ENCODE measurements around the gene REV1.
"Not testable (repeated sequence)": the region's sequence is repeated elsewhere in the genome, so short reads cannot be mapped to it uniquely, and the experiment has no call there.

Gene REV1

GRCh38 chr2:99487906-99488305, 1.9 kb downstream of the REV1 start:
- in situ Hi-C loops (cut with HindIII; ENCODE audit: low sequenced_read_pairs) = no loop called here

- in situ Hi-C loops (cut with HindIII; ENCODE audit: low sequenced_read_pairs) = no loop called here
Observed at GRCh38 chr2:99485824-99486223, 4.0 kb downstream of the REV1 start.

- in situ Hi-C loops (cut with HindIII; ENCODE audit: low sequenced_read_pairs) = no loop called here
Observed at GRCh38 chr2:99485411-99485810, 4.4 kb downstream of the REV1 start.

GRCh38 chr2:99484205-99484604, 5.6 kb downstream of the REV1 start:
- in situ Hi-C loops (cut with HindIII; ENCODE audit: low sequenced_read_pairs) = no loop called here

- in situ Hi-C loops (cut with HindIII; ENCODE audit: low sequenced_read_pairs) = no loop called here
Observed at GRCh38 chr2:99481941-99482340, 7.9 kb downstream of the REV1 start.

- in situ Hi-C loops (cut with HindIII; ENCODE audit: low sequenced_read_pairs) = no loop called here
Observed at GRCh38 chr2:99481527-99481926, 8.3 kb downstream of the REV1 start.

- in situ Hi-C loops (cut with HindIII; ENCODE audit: low sequenced_read_pairs) = no loop called here
Observed at GRCh38 chr2:99480390-99480789, 9.4 kb downstream of the REV1 start.

- in situ Hi-C loops (cut with HindIII; ENCODE audit: low sequenced_read_pairs) = no loop called here
Observed at GRCh38 chr2:99478632-99479031, 11.2 kb downstream of the REV1 start.

- in situ Hi-C loops (cut with HindIII; ENCODE audit: low sequenced_read_pairs) = no loop called here
Observed at GRCh38 chr2:99477054-99477453, 12.8 kb downstream of the REV1 start.

- in situ Hi-C loops (cut with HindIII; ENCODE audit: low sequenced_read_pairs) = no loop called here
Observed at GRCh38 chr2:99476629-99477028, 13.2 kb downstream of the REV1 start.

- in situ Hi-C loops (cut with HindIII; ENCODE audit: low sequenced_read_pairs) = not testable (repeated sequence)
Observed at GRCh38 chr2:99475095-99475494, 14.7 kb downstream of the REV1 start.

GRCh38 chr2:99473518-99474083, 16.2 kb downstream of the REV1 start:
- in situ Hi-C loops (cut with HindIII; ENCODE audit: low sequenced_read_pairs) = no loop called here

GRCh38 chr2:99472600-99472960, 17.2 kb downstream of the REV1 start:
- in situ Hi-C loops (cut with HindIII; ENCODE audit: low sequenced_read_pairs) = no loop called here

- in situ Hi-C loops (cut with HindIII; ENCODE audit: low sequenced_read_pairs) = no loop called here
Observed at GRCh38 chr2:99471654-99472599, 17.9 kb downstream of the REV1 start.

- in situ Hi-C loops (cut with HindIII; ENCODE audit: low sequenced_read_pairs) = no loop called here
Observed at GRCh38 chr2:99470957-99471356, 18.9 kb downstream of the REV1 start.

GRCh38 chr2:99470459-99470858, 19.4 kb downstream of the REV1 start:
- in situ Hi-C loops (cut with HindIII; ENCODE audit: low sequenced_read_pairs) = not testable (repeated sequence)

GRCh38 chr2:99469394-99469793, 20.4 kb downstream of the REV1 start:
- in situ Hi-C loops (cut with HindIII; ENCODE audit: low sequenced_read_pairs) = no loop called here

GRCh38 chr2:99468155-99468554, 21.7 kb downstream of the REV1 start:
- in situ Hi-C loops (cut with HindIII; ENCODE audit: low sequenced_read_pairs) = no loop called here

- in situ Hi-C loops (cut with HindIII; ENCODE audit: low sequenced_read_pairs) = no loop called here
Observed at GRCh38 chr2:99467390-99467789, 22.4 kb downstream of the REV1 start.

GRCh38 chr2:99461828-99462483, 27.9 kb downstream of the REV1 start:
- in situ Hi-C loops (cut with HindIII; ENCODE audit: low sequenced_read_pairs) = loop anchor here (5.0 kb wide), 1 partner anchor 40 kb away; no protein-coding TSS in a partner anchor

GRCh38 chr2:99458529-99458928, 31.3 kb downstream of the REV1 start:
- in situ Hi-C loops (cut with HindIII; ENCODE audit: low sequenced_read_pairs) = no loop called here

- in situ Hi-C loops (cut with HindIII; ENCODE audit: low sequenced_read_pairs) = no loop called here
Observed at GRCh38 chr2:99451686-99452085, 38.1 kb downstream of the REV1 start.
